ENCODE data around the gene PLEKHF1.
A peak's percentile ranks its signal among the peaks of the same experiment; 100 is the strongest.

PLEKHF1 gene

GRCh38 chr19:29663861-29664752 lies 1.2 kb upstream of the PLEKHF1 start:
- TF ChIP-seq REST (IDR thresholded peaks at IDR 0.05; ENCODE audit: insufficient read depth in 1 of 2, low read depth in 2 of 2, low read length in 2 of 2): no peak
- TF ChIP-seq FOXP2 (optimal IDR thresholded peaks at IDR 0.05; ENCODE audit: borderline replicate concordance, extremely low read depth, extremely low read length, insufficient read depth): no peak
- TF ChIP-seq POLR2AphosphoS5 (IDR thresholded peaks at IDR 0.05; ENCODE audit: low read depth, low read length): no peak
- TF ChIP-seq TAF1 (IDR thresholded peaks at IDR 0.05; ENCODE audit: borderline replicate concordance, insufficient read depth, low read length): no peak

GRCh38 chr19:29664753-29665214 lies 477 bp upstream of the PLEKHF1 start:
- TF ChIP-seq SIN3A (IDR thresholded peaks at IDR 0.05; ENCODE audit: borderline replicate concordance, insufficient read depth, low read length): no peak
- TF ChIP-seq REST (IDR thresholded peaks at IDR 0.05; ENCODE audit: insufficient read depth in 1 of 2, low read depth in 2 of 2, low read length in 2 of 2): no peak
- no peak for TF ChIP-seq FOXP2 (optimal IDR thresholded peaks at IDR 0.05; ENCODE audit: borderline replicate concordance, extremely low read depth, extremely low read length, insufficient read depth)
- no peak for TF ChIP-seq TAF1 (IDR thresholded peaks at IDR 0.05; ENCODE audit: borderline replicate concordance, insufficient read depth, low read length)

- TF ChIP-seq POLR2AphosphoS5 (IDR thresholded peaks at IDR 0.05; ENCODE audit: low read depth, low read length) (no peak), TAF1 (IDR thresholded peaks at IDR 0.05; ENCODE audit: borderline replicate concordance, insufficient read depth, low read length) (no peak), FOXP2 (optimal IDR thresholded peaks at IDR 0.05; ENCODE audit: borderline replicate concordance, extremely low read depth, extremely low read length, insufficient read depth) (peak; percentile 7), SIN3A (IDR thresholded peaks at IDR 0.05; ENCODE audit: borderline replicate concordance, insufficient read depth, low read length) (no peak)
Measured at GRCh38 chr19:29665826-29666577, 741 bp downstream of the PLEKHF1 start.

GRCh38 chr19:29666578-29667386 lies 1.5 kb downstream of the PLEKHF1 start:
- TF ChIP-seq TAF1 (IDR thresholded peaks at IDR 0.05; ENCODE audit: borderline replicate concordance, insufficient read depth, low read length): no peak
- TF ChIP-seq FOXP2 (optimal IDR thresholded peaks at IDR 0.05; ENCODE audit: borderline replicate concordance, extremely low read depth, extremely low read length, insufficient read depth): no peak
- peak; percentile 82 to 89 for TF ChIP-seq REST (IDR thresholded peaks at IDR 0.05; ENCODE audit: insufficient read depth in 1 of 2, low read depth in 2 of 2, low read length in 2 of 2)
- 0 out of 2 replicates have a peak, but pooled peaks have one; percentile 7 for TF ChIP-seq SIN3A (IDR thresholded peaks at IDR 0.05; ENCODE audit: borderline replicate concordance, insufficient read depth, low read length)
- no peak for TF ChIP-seq POLR2AphosphoS5 (IDR thresholded peaks at IDR 0.05; ENCODE audit: low read depth, low read length)

GRCh38 chr19:29667387-29667783 lies 2.1 kb downstream of the PLEKHF1 start:
- no peak for TF ChIP-seq TAF1 (IDR thresholded peaks at IDR 0.05; ENCODE audit: borderline replicate concordance, insufficient read depth, low read length)
- no peak for TF ChIP-seq POLR2AphosphoS5 (IDR thresholded peaks at IDR 0.05; ENCODE audit: low read depth, low read length)
- TF ChIP-seq FOXP2 (optimal IDR thresholded peaks at IDR 0.05; ENCODE audit: borderline replicate concordance, extremely low read depth, extremely low read length, insufficient read depth): no peak
- TF ChIP-seq REST (IDR thresholded peaks at IDR 0.05; ENCODE audit: insufficient read depth in 1 of 2, low read depth in 2 of 2, low read length in 2 of 2): no peak
- no peak for TF ChIP-seq SIN3A (IDR thresholded peaks at IDR 0.05; ENCODE audit: borderline replicate concordance, insufficient read depth, low read length)
